Nephron progenitor cell (in vitro differentiated cells): ENCODE measurements around the gene PYGO2.
"Not testable (repeated sequence)": the region's sequence is repeated elsewhere in the genome, so short reads cannot be mapped to it uniquely, and the experiment has no call there.

Experiments used
- DNase-seq: peaks from one replicate; pipeline ENCODE4 v3.0.0; 2021
- H3K27ac Mint-ChIP-seq: 2 replicates; pipeline ENCODE4 v1.8.0; 2021; ENCODE audit warnings: mild to moderate bottlenecking, moderate library complexity, mixed read lengths
- H3K27me3 Mint-ChIP-seq: 2 replicates; pipeline ENCODE4 v1.8.0; 2021; ENCODE audit warnings: mild to moderate bottlenecking, low read depth, mixed read lengths; ENCODE audit not compliant: poor library complexity
- H3K36me3 Mint-ChIP-seq: 2 replicates; pipeline ENCODE4 v1.8.0; 2021; ENCODE audit warnings: low read depth, mixed read lengths
- H3K4me1 Mint-ChIP-seq: 2 replicates; pipeline ENCODE4 v1.8.0; 2021; ENCODE audit warnings: mixed read lengths
- H3K4me3 Mint-ChIP-seq: 2 replicates; pipeline ENCODE4 v1.8.0; 2021; ENCODE audit warnings: mild to moderate bottlenecking, moderate library complexity, mixed read lengths
- H3K9me3 Mint-ChIP-seq: 2 replicates; pipeline ENCODE4 v1.8.0; 2021; ENCODE audit warnings: mild to moderate bottlenecking, moderate library complexity, mixed read lengths
- TF ChIP-seq, protein P1 (sequence below): fragments of 200-600 bp; sonication (generic); IDR thresholded peaks from 2 replicates; pipeline ENCODE4 v1.5.0; 2021; ENCODE audit warnings: antibody characterized with exemption

PYGO2 gene

GRCh38 chr1:154996966-154997701, 35.6 kb upstream of the PYGO2 start:
- Mint-ChIP-seq H3K9me3 (no peaks in the 10 kb centered on the region), H3K27ac (no peak overlapping the region), H3K4me3 (no peak overlapping the region)

DNA sequence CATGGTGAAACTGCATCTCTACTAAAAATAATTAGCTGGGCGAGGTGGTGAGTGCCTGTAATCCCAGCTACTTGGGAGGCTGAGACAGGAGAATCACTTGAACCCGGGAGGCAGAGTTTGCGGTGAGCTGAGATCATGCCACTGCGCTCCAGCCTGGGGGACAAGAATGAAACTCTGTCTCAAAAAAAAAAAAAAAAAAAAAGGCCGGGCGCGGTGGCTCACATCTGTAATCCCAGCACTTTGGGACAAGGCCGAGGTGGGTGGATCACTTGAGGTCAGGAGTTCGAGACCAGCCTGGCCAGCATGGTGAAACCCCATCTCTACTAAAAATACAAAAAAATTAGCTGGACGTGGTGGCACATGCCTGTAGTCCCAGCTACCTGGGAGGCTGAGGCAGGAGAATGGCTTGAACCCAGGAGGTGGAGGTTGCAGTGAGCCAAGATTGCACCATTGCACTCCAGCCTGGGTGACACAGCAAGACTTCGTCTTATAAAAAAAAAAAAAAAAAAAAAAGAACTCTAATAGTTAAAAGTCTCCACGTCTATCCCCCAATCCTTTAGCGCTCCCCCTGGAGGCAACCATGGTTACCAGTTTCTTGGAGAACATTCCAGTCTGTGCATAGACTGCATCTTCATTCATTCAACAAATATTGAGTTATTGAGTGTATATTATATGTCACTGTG, 33.9 kb upstream of the PYGO2 start:
- not testable (repeated sequence) for H3K27ac Mint-ChIP-seq, H3K36me3 Mint-ChIP-seq, H3K9me3 Mint-ChIP-seq, H3K4me3 Mint-ChIP-seq, H3K27me3 Mint-ChIP-seq
- TF ChIP-seq, protein P1, sequence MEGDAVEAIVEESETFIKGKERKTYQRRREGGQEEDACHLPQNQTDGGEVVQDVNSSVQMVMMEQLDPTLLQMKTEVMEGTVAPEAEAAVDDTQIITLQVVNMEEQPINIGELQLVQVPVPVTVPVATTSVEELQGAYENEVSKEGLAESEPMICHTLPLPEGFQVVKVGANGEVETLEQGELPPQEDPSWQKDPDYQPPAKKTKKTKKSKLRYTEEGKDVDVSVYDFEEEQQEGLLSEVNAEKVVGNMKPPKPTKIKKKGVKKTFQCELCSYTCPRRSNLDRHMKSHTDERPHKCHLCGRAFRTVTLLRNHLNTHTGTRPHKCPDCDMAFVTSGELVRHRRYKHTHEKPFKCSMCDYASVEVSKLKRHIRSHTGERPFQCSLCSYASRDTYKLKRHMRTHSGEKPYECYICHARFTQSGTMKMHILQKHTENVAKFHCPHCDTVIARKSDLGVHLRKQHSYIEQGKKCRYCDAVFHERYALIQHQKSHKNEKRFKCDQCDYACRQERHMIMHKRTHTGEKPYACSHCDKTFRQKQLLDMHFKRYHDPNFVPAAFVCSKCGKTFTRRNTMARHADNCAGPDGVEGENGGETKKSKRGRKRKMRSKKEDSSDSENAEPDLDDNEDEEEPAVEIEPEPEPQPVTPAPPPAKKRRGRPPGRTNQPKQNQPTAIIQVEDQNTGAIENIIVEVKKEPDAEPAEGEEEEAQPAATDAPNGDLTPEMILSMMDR: peak; percentile 39
- peak; percentile 59 for DNase-seq
- H3K4me1 Mint-ChIP-seq: peaks cover 48% of the 10 kb centered on the region

More at GRCh38 chr1:154996966-154997701, 35.6 kb upstream of the PYGO2 start:
- TF ChIP-seq, protein P1: no peak
- Mint-ChIP-seq H3K36me3 (no peaks in the 10 kb centered on the region), H3K4me1 (peaks cover 48% of the 10 kb centered on the region), H3K27me3 (peaks cover 4% of the 10 kb centered on the region)
- DNase-seq: no peak

DNA sequence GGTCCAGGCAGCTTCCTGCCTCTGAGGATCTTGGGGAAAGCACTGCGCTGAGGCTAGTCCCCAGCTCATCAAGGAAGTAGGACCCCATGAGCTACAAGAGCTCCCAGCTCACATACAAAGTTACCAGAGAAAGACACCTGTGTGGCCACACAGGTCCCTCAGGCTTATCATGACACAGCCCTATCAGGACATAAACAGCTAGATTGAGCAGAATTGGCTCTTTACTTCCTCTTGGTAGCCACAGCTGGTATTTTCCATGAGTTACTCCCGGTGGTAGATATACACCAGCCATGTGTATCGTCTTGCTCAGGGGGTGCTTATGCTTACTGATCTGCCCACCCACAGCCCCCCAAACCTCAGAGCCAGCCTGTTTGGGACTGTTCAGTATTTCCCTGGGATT, 33.0 kb upstream of the PYGO2 start:
- Mint-ChIP-seq H3K9me3 (no peaks in the 10 kb centered on the region), H3K36me3 (peaks cover 7% of the 10 kb centered on the region), H3K4me3 (no peak overlapping the region), H3K27ac (peak overlapping the region; percentile 76), H3K4me1 (peaks cover 41% of the 10 kb centered on the region), H3K27me3 (peaks cover 4% of the 10 kb centered on the region)
- TF ChIP-seq, protein P1: no peak
- DNase-seq: no peak

DNA sequence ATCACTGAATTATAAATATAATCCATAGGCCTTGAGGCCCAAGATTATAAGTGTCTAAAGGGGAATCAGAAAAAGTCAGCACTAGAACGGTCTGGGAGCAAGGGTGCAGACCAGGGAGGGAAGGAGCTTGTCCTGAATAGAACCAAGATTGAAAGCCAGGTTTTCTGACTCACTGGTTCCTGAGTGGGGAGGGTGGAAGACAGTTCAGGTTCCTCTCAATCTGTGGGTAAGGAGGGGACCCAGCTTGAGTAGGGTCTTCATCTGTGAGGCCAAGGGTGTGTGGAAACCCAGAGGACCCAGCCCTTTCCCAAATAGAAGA, 32.6 kb upstream of the PYGO2 start:
- H3K9me3 Mint-ChIP-seq: no peaks in the 10 kb centered on the region
- peaks cover 4% of the 10 kb centered on the region for H3K27me3 Mint-ChIP-seq
- no peak for DNase-seq
- TF ChIP-seq, protein P1: no peak
- H3K27ac Mint-ChIP-seq: peak overlapping the region; percentile 26
- no peak overlapping the region for H3K4me3 Mint-ChIP-seq
- H3K4me1 Mint-ChIP-seq: peaks cover 40% of the 10 kb centered on the region
- peaks cover 8% of the 10 kb centered on the region for H3K36me3 Mint-ChIP-seq

DNA sequence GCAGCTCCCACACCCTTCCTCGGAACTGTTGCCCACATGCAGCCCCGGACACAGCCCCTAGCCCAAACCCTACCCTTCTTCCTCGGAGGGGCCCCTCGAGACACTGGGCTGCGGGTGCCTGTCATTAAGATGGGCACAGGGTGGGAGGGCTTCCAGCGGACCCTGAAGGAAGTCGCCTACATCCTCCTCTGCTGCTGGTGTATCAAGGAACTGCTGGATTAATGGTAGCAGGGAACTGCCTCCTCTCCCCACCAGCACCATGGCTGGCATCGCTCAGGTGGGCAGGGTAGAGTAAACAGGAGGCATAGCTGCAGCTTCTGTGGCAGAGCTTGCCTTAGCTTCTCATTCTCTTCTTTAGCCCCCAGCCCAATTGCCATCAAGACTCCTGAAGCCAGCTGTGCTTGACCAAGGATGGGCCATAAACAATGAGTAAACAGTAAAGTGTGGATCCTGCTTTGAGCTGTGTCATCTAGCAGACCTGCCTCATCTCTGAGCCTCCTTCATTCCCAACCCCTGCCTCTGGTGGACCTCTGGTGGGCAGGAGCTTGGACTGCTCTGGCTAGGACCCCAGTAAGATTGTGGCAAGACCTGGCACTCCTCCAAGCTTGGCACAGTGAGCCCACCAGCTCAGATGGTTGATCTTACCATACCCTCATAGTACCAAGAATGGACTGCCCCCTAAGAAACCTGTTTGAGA, 32.1 kb upstream of the PYGO2 start, which contains the start of gene LENEP:
Gene LENEP (plus strand): TSS at position 15 of the 697 bp plus-strand sequence. CDS start 22 bp downstream, at position 37.
- peak within 1 kb of the TSS; percentile 86 for H3K27ac Mint-ChIP-seq
- peaks cover 40% of the 10 kb centered on the region for H3K4me1 Mint-ChIP-seq
- no peaks in the 10 kb centered on the region for H3K9me3 Mint-ChIP-seq
- H3K4me3 Mint-ChIP-seq: no peak within 1 kb of the TSS
- H3K36me3 Mint-ChIP-seq: peaks cover 13% of the 10 kb centered on the region
- TF ChIP-seq, protein P1: no peak
- no peak for DNase-seq
- peaks cover 4% of the 10 kb centered on the region for H3K27me3 Mint-ChIP-seq
